Stromal cell of bone marrow (primary cell): Measurements from ENCODE around the gene NKAIN1.
"Not testable (repeated sequence)": the region's sequence is repeated elsewhere in the genome, so short reads cannot be mapped to it uniquely, and the experiment has no call there.

Experiments used
- DNase-seq: peaks from one replicate; pipeline ENCODE4 v3.0.0-alpha.2; 2012; ENCODE audit warnings: low read depth

Gene NKAIN1

DNA sequence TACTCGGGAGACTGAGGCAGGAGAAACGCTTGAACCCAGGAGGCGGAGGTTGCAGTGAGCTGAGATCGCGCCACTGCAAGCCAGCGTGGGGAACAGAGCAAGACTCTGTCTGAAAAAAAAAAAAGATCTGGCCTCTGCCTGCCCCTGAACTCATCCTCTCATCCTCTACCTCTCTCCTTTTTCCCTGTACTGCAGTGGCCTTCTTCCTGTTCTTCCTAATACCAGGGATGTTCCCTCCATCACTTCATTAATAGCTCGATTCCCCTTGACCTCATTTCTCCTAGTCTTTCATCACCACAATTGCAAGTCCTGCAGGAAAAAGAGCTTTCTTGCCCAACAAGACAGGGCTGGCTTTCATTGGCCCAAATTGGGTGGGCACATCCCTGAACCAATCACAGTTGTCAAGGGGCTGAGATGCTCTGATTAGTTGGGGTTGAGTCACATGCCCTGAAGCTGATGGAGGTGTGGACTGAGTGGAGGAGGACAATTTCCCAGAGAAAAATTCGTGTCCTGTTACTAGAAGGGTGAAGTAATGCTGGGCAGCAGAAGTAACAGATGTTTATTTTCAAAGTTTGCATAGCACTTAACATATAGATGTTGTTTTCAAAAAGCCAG is 87.4 kb downstream of the NKAIN1 start:
- no peak for DNase-seq

DNA sequence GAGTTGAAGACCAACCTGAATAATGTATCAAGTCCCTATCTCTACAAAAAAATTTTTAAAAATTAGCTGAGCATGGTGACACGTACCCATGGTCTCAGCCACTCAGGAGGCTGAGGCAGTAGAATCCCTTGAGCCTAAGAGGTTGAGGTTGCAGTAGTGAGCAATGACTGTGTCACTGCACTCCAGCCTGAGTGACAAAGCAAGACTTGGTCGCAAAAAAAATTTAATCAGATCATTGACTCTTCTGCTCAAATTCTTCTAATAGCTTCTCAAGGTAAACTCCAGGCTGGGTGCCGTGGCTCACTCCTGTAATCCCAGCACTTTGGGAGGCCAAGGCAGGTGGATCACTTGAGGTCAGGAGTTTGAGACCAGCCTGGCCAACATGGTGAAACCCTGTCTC is 88.3 kb downstream of the NKAIN1 start:
- no peak for DNase-seq

DNA sequence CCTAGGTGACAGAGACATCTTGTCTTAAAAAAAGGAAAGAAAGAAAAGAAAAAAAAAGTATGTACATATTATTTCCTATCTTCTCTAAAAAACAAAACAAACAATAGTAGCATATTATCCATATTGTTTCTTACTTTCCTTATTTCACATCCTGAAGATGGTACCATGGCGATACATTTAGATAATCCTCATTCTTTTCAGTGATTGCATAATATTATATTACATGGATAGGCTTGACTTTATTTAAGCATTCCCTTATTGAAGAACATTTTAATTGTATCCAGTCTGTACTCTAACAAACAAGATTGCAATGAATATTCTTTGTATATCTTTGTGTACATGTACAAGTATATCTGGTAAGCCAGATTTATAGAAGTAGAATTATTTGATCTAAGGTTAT is 91.3 kb downstream of the NKAIN1 start:
- DNase-seq, result no peak

DNA sequence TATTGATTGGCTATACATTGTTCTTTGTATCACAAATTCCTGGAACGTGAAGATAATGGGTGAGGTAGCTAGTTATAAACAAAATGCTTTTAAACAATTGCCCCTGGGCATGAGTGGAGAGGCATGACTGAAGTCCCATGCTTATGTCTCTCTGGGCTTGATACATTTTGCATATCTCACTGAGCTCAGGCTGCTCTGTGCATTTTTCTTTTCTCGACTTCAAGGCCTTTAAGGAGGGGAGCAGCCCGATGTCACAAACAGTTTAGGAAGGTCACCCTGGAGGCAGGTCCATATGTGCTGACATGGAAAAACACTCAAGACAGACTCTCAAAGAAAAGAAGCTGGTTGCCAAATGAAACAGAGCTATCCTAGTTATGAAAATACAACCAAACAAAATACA is 94.0 kb downstream of the NKAIN1 start:
- no peak for DNase-seq

DNA sequence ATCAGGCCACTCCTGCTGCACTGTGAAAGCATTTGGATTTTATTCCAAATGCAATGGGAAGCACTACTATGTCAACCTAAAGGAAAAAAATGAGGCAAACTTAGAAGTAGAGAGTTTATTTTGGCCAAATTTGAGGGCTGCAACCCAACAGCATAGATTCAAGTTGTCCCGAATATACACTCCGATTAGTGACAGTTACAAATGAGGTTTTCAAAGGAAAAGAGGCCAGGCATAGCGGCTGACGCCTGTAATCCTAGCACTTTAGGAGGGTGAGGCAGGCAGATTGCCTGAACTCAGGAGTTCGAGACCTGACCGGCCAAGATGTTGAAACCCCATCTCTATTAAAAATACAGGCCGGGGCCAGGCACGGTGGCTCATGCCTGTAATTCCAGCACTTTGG is 95.2 kb downstream of the NKAIN1 start:
- DNase-seq, result no peak

DNA sequence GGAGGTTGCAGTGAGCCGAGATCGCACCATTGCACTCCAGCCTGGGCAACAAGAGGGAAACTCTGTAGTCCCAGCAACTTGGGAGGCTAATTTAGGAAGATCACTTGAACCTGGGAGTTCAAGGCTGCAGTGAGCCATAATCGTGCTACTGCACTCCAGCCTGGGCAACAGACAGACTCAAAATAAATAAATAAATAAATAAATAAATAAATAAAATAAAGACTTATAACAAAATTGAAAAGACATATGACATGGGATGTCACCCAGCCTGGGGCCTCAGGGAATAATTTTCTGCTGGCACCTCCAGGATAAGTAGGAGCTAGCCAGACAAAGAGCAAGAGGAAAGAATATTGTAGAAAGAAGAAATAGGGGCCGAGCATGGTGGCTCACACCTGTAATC is 96.2 kb downstream of the NKAIN1 start:
- DNase-seq, result no peak

DNA sequence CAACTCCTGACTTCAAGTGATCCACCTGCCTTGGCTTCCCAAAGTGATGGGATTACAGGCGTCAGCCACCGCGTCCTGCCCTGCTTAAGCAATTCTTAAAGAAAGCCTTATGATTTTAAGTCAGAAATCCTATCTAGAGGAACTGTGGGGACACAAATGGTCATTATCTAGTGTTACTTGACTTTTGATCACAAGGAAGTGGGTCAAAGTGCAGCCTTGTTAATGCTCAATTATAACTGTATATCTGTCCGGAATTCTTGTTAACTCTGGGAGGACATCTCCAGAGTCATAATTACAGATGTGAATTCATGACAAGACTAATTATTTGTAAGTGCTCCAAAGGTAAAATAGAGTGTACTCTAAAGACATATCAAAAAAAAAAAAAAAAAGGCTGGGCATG is 97.3 kb downstream of the NKAIN1 start:
- DNase-seq, result no peak

DNA sequence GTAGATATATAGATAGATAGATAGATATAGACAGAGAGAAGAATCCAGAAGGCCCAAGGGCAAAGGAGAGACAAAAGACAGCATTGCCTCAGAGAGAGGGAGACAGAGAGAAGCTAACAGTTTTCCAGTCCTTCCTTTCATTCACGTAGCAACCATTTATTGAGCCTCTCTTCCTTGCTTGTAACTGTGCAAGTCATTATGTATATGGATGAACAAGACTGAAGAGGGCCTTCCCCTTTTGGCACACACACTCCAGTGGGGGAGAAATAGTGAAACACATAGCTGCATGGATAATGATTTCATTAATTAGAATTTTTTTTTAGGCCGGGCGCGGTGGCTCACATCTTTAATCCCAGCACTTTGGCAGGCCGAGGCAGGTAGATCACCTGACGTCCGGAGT is 99.4 kb downstream of the NKAIN1 start:
- DNase-seq, result no peak

DNA sequence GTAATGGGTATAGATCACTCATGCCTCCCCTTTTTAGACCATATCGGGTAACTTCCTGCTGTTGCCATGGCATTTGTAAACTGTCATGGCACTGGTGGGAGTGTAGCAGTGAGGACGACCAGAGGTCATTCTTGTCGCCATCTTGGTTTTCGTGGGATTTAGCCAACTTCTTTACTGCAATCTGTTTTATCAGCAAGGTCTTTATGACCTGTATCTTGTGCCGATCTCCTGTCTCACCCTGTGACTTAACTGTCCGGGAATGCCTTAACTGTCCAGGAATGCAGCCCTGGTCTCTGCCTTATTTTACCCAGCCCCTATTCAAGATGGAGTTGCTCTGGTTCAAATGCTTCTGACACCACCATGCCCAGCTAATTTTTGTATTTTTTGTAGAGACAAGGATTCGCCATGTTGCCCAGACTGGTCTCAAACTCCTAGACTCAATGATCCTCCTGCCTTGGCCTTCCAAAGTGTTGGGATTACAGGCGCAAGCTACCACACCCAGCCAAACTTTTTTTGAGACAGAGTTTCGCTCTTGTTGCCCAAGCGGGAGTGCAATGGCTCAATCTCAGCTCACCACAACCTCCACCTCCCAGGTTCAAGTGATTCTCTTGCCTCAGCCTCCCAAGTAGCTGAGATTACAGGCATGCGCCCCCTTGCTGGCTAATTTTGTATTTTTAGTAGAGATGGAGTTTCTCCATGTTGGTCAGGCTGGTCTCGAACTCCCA is 100.7 kb downstream of the NKAIN1 start:
- not testable (repeated sequence) for DNase-seq

DNA sequence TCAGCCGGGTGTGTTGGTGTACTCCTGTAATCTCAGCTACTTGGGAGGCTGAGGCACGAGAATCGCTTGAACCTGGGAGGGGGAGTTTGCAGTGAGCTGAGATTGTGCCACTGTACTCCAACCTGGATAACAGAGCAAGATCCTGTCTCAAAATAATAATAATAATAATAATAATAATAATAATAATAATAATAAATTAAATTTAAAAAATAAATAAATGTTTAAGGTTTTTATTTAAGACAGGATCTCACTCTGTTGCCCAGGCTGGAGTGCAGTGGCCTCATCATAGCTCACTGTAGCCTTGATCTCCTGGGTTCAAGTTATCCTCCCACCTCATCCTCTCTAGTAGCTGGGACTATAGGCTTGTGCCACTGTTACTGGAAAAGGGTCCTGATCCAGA is 101.8 kb downstream of the NKAIN1 start:
- not testable (repeated sequence) for DNase-seq

DNA sequence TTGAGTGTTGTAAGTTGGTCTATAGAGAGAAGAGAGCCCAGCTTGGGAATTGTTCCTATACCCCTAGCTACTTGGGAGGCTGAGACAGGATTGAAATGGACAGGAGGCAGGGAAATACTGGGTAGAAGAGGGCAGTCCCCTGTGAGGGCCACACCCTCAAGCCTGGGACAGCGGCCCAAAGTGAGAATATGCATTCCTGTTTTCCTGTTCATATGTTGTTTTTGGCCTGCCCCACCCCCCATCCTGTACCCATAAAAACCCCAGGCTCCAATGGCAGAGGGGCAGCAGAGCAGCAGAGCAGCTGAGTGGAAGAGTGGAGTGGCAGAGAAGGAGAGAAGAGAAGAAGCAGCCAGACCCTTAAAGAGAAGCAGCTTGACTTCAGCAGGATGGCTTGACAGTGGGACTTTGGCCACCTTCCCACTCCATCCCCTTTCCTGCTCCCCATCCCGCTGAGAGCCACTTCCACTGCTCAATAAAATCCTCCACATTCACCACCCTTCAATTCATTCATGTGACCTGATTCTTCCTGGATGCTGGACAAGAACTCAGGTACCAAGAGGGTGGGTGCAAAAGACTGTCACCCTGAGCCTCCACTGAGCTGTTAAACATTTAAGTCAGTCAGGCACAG is 103.6 kb downstream of the NKAIN1 start:
- DNase-seq, result no peak

DNA sequence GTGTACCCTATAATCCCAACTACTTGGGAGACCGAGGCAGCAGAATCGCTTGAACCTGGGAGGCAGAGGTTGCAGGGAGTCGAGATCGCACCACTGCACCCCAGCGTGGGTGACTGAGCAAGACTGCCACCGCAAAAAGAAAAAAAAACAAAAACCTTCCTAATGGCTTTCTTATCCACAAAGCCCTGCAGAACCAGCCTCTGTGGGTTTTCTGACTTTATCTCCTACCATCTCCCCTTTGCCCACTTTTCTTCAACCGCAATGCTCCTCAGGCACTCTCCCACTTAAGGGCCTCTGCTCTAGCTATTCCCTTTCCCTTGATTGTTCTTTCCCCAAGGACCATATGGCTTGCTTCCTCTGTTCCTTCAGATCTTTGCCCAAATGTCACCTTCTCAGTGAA is 106.3 kb downstream of the NKAIN1 start:
- DNase-seq, result no peak
